ENCODE measurements around the gene CTRB1.
"Not testable (repeated sequence)": the region's sequence is repeated elsewhere in the genome, so short reads cannot be mapped to it uniquely, and the experiment has no call there.

Gene CTRB1

GRCh38 chr16:75257886-75258806, 39.4 kb downstream of the CTRB1 start:
- DNase-seq = no peak

- DNase-seq = no peak
These were observed 40.0 kb downstream of the CTRB1 start for GRCh38 chr16:75258807-75259141.

- no peak for DNase-seq
These were observed 42.2 kb downstream of the CTRB1 start for GRCh38 chr16:75260851-75261589.

GRCh38 chr16:75261590-75262078, 42.8 kb downstream of the CTRB1 start:
- no peak for DNase-seq

- no peak for DNase-seq
These were observed 43.5 kb downstream of the CTRB1 start for GRCh38 chr16:75262104-75262799.

GRCh38 chr16:75262800-75263127, 44.0 kb downstream of the CTRB1 start:
- no peak for DNase-seq

- no peak for DNase-seq
These were observed 44.6 kb downstream of the CTRB1 start for GRCh38 chr16:75263291-75263962.

GRCh38 chr16:75263963-75264445, 45.2 kb downstream of the CTRB1 start:
- DNase-seq = no peak

- no peak for DNase-seq
These were observed 45.7 kb downstream of the CTRB1 start for GRCh38 chr16:75264457-75264998.

- no peak for DNase-seq
These were observed 46.5 kb downstream of the CTRB1 start for GRCh38 chr16:75264999-75265910.

GRCh38 chr16:75265911-75266701, 47.3 kb downstream of the CTRB1 start:
- no peak for DNase-seq

GRCh38 chr16:75266738-75267630, 48.2 kb downstream of the CTRB1 start:
- DNase-seq = no peak

GRCh38 chr16:75267631-75268264, 49.0 kb downstream of the CTRB1 start:
- DNase-seq = no peak

GRCh38 chr16:75269358-75269757, 50.6 kb downstream of the CTRB1 start:
- not testable (repeated sequence) for DNase-seq

- DNase-seq = no peak
These were observed 52.8 kb downstream of the CTRB1 start for GRCh38 chr16:75271441-75272096.

GRCh38 chr16:75272097-75272551, 53.3 kb downstream of the CTRB1 start:
- no peak for DNase-seq

GRCh38 chr16:75272629-75273028, 53.8 kb downstream of the CTRB1 start:
- not testable (repeated sequence) for DNase-seq
